MM.1S (cell line): ENCODE measurements around the gene GNAQ.

Source experiments
- CTCF ChIP-seq: fragments of 300-600 bp; sonication (generic); IDR thresholded peaks from 2 replicates; pipeline ENCODE4 v1.5.1; 2016; ENCODE audit warnings: antibody characterized with exemption, low read length, mixed read lengths
- EZH2 ChIP-seq: fragments of 300-600 bp; sonication (generic); optimal IDR thresholded peaks from 2 replicates; pipeline ENCODE3; 2017; ENCODE audit warnings: low read depth, mild to moderate bottlenecking, antibody characterized with exemption, low read length, mixed read lengths

- TF ChIP-seq EZH2 (no peak), CTCF (no peak)
Measured at GRCh38 chr9:77808751-77809081, 222.9 kb downstream of the GNAQ start.
